GM12801 (cell line): ENCODE data around the gene KDM4F.

Experiments
- TF ChIP-seq, protein P1 (sequence below): IDR thresholded peaks from one replicate; pipeline ENCODE4 v1.5.1; 2011; ENCODE audit warnings: control low read depth; ENCODE audit not compliant: insufficient read length; ENCODE audit errors: extremely low read depth

Gene KDM4F

GRCh38 chr11:95085117-95085816 is 36.0 kb downstream of the KDM4F start:
- TF ChIP-seq, protein P1, sequence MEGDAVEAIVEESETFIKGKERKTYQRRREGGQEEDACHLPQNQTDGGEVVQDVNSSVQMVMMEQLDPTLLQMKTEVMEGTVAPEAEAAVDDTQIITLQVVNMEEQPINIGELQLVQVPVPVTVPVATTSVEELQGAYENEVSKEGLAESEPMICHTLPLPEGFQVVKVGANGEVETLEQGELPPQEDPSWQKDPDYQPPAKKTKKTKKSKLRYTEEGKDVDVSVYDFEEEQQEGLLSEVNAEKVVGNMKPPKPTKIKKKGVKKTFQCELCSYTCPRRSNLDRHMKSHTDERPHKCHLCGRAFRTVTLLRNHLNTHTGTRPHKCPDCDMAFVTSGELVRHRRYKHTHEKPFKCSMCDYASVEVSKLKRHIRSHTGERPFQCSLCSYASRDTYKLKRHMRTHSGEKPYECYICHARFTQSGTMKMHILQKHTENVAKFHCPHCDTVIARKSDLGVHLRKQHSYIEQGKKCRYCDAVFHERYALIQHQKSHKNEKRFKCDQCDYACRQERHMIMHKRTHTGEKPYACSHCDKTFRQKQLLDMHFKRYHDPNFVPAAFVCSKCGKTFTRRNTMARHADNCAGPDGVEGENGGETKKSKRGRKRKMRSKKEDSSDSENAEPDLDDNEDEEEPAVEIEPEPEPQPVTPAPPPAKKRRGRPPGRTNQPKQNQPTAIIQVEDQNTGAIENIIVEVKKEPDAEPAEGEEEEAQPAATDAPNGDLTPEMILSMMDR, result no peak

DNA sequence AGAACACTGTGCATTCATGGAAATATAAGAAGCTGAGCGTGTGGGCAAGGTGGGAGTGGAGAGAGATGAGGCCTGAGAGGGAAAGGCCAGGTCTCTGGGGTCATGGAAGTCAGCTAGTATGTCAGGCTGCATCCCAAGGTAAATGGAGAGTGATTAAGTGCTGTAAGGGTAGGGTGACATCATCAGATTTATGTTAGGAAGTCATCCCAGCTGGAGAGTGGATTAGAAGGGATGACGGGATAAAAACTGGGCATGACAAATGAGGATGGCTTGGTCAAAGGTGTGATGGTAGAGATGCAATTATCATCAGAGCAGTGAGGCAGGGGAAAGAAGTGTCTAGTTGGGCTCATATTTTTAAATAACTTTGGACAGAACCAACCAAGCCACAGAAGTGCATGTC is 36.9 kb downstream of the KDM4F start:
- TF ChIP-seq, protein P1, result no peak

DNA sequence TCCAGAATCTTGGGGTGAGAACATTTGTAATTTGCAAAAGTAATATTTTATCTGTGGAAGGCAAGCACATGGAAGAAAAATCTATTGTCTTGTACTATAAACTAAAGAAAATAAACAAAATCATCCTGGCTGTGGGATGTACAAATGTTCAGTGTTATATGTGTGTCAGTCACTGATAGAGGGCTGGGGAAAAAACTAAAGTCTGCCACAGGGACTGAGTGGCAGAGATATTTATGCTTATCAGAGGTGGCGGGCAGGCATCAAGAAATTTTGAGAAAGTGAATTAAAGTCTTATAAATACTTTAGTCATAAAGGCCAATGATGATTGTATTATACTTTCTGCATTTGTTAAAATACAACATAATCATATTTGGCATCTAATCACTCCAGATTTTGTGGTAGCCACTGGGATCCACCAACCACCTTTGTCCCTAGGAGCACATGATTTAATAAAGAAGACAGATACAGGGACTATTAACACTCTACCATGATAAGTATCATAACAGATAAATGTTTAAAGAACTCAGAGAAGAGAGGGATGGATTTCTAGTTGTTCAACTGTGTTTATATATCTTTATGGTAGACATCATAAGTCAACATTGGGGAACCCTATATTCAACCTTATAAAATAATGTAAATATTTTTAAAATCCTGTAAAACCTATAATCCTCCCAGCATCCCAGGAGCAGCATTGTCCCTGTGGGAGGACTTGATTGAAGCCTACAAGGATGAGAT is 37.8 kb downstream of the KDM4F start:
- TF ChIP-seq, protein P1, result no peak

- TF ChIP-seq, protein P1, result no peak
Observed at GRCh38 chr11:95088946-95089619, 39.9 kb downstream of the KDM4F start.

GRCh38 chr11:95089620-95090542 is 40.7 kb downstream of the KDM4F start, which contains the start of gene ENDOD1:
ENDOD1 (plus strand) TSS chr11:95089846; CDS start chr11:95089928, 82 bp downstream.
- TF ChIP-seq, protein P1, result no peak

DNA sequence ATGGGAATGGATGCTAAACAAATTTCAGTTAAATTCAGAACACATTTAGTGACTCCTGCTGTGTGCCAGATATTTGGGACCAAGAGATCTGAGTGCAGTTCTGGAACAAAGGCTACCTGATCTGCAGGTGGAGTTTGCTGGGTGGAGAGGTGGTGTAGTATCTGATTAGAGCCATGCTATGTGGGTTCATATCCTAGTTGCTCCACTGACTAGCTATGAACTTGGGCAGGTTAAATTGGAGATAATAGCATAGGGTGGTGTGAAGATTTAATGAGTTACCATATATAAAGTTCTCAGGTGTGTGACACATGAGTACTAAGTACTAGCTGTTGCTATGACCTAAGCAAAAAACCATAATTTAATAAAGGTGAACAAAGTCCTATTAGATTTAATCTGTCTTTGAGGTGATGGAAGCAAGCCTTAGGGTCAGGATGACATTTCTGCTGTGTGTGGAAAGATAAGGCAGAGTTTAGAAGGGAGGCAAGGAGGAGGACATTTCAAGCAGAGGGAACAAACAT is 42.5 kb downstream of the KDM4F start:
- TF ChIP-seq, protein P1, result no peak
